ENCODE data around the gene ABHD14A.
"Not testable (repeated sequence)": the region's sequence is repeated elsewhere in the genome, so short reads cannot be mapped to it uniquely, and the experiment has no call there.

The ABHD14A gene

DNA sequence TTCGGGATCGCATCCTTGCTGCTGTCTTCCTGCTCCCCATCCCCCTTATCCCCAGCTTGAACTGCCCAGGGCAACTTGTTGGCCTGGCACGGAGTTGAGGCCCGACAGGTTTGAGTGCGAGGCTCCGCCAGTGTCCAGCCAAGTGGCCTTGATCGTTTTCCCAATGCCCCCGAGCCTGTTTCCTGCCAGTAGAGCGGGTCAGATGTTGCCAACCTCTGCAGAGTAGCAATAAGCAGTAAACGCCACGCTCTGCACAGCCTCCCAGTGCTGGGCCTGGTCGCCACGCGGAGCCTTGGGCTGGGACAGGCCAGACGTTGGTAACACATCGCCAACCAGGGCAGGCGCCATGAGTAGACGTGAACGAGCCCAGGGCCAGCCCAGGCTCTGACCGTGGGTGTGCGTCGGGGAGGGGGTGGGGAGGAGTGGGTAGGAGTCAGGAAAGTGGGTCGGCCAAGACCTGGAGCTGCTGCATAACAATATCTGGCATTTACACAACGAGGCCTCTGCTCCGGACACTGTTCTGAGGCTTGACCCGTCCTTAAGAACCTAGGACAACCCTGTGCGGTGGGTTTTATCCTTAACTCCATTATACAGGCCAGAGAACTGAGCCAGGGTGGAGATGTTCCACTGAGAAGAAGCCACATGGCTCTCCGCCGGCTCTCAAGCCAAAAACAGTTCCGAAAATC lies 444 bp upstream of the ABHD14A start:
- DNase-seq: no peak

DNA sequence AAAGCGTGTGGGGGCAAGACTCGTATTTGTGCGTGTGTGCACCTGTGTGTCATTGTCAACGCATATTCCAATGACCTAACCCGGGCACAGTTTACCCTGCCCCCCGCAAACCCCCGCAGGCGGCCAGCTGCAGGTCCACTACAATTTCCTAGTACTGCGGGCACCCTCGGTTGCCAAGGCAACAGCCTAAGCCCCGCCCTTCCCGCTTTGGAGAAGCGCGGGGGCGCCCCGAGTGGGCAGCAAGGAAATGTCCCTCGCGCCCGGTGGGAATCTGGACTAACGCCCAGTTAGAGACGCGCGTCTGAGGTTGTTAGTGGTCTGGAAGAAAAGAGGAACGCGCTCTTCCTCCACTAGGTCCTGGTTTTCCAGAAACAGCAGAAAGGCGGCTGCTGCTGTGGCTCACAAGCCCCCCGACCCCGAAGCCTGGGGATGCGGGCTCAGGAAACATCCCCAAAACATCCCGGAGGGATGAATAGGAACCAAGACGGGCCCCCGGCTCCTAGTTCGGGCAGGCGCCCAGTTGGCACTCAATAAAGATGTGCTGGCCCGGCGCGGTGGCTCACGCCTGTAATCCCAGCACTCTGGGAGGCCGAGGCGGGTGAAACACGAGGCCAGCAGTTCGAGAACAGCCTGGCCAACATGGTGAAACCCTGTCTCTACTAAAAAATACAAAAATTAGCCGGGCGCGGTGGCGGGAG lies 1.1 kb downstream of the ABHD14A start:
- DNase-seq: peak; percentile 16

GRCh38 chr3:51977446-51978142 lies 2.7 kb downstream of the ABHD14A start:
- DNase-seq: no peak

GRCh38 chr3:51978143-51978502 lies 3.3 kb downstream of the ABHD14A start:
- no peak for DNase-seq

GRCh38 chr3:51980253-51980652 lies 5.4 kb downstream of the ABHD14A start:
- DNase-seq: no peak

DNA sequence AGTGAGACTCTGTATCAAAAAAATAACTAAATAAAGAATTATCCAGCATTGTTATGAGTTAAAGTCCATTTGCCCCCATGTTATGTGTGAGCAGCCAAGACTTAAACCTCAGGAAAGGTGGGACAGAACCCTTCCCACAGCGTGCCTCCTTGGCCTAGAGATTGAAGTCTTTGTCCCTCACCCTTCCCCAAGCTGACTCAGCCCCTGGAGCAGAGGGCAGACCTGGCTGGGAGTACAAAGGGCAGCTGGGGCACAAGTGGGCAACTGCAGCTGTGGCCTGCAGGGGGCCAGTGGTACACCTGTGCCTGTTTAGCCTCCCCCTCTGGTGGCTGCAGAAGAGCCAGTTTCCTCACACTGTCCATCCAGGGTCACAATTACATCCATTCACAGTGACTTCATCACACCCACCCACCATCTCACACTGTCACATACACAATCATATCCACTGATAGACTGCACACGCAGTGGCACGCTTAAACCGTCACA lies 7.5 kb downstream of the ABHD14A start:
- DNase-seq: no peak

- peak; percentile 68 for DNase-seq
Observed at GRCh38 chr3:51982838-51983577, 8.1 kb downstream of the ABHD14A start, which contains the start of gene ACY1. TSS of gene ACY1 (plus strand) at chr3:51983535. CDS start at chr3:51984065, 530 bp downstream.

DNA sequence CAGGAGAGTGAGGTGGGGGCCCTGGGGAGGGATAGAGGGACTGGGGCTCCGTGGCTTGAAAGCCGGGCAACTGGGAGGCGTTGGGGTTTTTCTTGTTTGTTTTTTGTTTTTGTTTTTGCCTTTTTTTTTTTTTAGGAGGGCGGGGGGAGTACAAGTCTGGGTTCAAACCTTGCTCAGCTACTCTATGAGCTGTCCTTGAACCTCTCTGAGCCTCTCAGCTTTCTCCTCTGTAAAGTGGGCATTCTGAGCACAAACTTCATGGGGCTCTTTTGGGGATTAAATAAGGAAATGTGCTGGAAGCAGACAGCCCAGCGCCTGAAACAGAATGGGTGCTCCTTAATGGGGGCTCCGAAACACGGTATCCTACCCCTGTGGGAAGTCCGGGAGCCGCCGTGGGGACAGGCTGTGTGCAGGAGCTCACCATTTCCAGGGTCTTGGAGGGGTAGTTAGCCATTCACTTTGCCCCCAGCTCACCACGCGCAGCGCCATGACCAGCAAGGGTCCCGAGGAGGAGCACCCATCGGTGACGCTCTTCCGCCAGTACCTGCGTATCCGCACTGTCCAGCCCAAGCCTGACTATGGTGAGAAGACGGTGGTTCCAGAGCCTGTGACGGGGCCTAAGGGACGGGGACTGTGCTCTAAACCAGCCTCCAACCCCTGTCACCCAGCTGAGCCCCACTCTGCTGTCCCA lies 8.9 kb downstream of the ABHD14A start:
- no peak for DNase-seq

- DNase-seq: no peak
Observed at GRCh38 chr3:51984269-51984647, 9.4 kb downstream of the ABHD14A start.

GRCh38 chr3:51985063-51985462 lies 10.2 kb downstream of the ABHD14A start:
- DNase-seq: no peak

DNA sequence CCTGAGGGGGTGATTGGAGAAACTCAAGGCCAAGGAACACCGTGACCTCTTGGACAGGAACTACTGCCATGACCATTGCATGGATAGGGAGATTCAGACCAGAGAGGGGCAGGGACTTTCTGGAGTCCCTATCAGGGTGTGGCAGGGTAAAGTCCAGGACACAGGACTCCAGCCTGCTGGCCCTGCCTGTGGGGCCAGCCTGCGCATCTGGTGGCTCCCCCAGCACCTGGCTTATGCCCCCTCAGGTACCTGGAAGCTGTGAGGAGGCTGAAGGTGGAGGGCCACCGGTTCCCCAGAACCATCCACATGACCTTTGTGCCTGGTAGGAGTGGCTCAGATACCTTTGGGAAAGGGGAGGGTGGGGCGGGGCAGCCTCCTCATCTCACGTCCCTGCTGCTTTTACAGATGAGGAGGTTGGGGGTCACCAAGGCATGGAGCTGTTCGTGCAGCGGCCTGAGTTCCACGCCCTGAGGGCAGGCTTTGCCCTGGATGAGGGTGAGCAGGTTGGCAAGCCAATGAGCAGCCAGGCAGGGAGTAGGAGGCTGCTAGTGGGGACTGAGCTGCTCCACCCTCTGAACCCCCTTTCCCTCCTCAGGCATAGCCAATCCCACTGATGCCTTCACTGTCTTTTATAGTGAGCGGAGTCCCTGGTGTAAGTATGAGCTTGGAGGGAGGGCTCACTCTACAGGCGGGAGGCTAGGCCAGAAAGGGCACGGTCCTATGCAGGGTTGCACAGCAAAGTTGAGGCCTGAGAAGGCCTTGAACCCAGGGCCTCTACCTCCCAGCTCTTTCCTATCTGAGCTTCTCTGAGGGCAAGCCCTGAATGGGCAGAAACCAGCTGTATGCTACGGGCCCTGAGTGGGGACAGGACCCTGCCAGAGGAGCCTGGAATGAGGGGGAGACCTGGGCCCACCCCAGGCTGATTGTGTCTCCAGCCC lies 11.4 kb downstream of the ABHD14A start:
- DNase-seq: no peak

DNA sequence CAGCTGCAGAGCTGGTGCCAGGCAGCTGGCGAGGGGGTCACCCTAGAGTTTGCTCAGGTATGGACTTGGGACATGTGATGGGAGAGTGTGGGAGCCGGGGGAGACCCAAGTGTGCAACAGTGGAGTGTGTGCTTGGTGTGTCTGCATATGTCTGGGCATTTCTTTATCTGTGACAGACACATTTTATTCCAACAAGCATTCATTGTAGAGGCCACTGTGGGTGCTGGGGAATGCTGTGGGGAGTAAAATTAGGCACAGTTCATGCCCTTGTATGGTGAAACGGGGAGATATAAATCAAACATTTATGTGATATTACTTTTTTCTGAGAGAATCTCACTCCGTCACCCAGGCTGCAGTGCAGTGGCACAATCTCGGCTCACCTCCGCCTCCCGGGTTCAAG lies 12.7 kb downstream of the ABHD14A start:
- DNase-seq: no peak

DNA sequence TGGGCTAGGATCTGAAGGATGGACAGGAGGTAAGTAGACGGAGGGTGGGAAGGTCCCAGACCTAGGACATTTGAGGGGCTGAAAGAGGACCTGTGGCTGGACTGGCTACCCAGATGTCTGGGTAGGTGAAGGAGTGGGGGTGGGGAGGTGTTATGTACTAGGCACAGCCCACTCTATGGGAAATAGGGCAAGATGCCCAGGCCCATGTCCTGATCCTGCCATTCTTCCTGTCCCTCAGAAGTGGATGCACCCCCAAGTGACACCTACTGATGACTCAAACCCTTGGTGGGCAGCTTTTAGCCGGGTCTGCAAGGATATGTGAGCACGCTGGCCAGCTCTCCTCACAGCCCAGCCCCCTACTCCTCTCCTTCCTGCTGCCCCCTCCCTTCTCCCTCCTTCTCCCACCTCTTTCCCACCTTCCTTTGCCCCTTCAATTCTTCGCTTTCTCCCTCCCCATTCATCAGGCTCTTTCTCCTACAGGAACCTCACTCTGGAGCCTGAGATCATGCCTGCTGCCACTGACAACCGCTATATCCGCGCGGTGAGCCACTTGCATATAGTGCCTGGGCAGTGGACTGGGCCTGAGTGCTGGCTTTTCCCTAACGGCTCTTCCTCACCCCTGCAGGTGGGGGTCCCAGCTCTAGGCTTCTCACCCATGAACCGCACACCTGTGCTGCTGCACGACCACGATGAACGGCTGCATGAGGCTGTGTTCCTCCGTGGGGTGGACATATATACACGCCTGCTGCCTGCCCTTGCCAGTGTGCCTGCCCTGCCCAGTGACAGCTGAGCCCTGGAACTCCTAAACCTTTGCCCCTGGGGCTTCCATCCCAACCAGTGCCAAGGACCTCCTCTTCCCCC lies 13.7 kb downstream of the ABHD14A start:
- DNase-seq: no peak

GRCh38 chr3:51990501-51990971 lies 15.7 kb downstream of the ABHD14A start:
- DNase-seq: not testable (repeated sequence)

- no peak for DNase-seq
Observed at GRCh38 chr3:51992017-51992682, 17.3 kb downstream of the ABHD14A start.

DNA sequence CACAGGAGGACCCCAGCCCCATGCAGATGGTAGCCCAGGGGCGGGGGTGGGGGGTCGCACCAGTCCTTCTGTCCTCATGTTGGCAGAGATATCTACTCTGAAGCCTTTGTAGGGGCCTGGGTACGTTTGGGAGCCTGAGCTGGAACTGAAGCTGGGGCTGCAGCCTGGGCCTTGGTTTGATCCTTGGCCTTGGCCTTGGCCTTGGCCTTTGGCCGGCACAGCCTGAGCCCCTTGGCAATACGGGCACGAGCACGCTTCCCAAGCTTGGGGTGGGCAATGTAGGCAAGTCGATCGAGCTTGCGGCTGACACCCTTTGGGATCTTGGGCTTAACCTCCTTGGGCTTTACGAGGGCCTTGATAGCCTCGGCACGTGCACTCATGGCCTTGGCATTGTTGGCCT lies 18.8 kb downstream of the ABHD14A start:
- not testable (repeated sequence) for DNase-seq

- DNase-seq: no peak
Observed at GRCh38 chr3:51994530-51994929, 19.7 kb downstream of the ABHD14A start.

DNA sequence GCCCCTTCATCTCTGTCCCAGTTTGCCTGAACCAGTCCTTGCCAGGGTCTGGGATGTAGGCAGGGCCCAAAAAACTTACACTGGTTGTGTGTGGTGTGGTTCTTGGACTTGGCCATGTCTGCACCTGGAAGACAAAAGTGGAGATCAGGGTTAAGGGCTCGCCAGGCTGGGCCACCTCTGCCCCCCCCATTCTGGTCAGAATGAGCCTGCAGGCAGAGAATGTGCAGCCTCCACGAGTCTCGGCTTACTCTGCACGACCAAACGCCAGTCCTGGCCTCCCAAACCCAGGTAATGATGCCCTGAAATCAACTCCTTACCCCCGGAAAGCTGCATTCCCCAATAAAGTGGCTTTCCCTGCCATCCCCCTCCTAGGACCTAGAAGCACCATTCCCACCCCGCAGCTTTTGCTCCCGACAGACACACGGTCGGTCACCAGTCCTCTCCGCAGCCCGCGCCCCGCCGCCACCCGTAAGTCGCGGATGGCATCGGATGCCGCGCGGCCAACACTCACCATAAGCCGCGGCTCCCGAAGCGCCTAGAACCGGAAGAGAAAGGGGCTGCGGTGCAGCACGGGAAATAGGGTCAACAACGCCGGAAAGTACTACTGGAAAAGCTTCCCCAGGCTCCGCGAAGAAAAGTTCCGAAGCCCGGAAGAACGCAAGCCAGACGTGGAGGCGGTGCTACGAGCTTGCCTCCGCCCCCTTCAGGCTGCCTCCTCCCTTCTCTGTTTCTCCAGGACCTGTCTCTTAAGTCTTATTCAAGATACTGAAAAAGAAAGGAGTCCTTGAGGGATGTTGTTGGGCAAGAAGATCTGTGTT lies 20.7 kb downstream of the ABHD14A start, which contains the start of gene RPL29:
Gene RPL29, minus strand, starts transcription at position 550 of the 818 bp plus-strand sequence. Its CDS starts 434 bp downstream, at position 116.
- peak; percentile 42 for DNase-seq
